ENCODE data around the gene THSD7B. TPM values are rescaled to one million over a fixed set of nuclear protein-coding genes. Genes with fewer than 3 reads are reported as not detected.
"Not testable (repeated sequence)": the region's sequence is repeated elsewhere in the genome, so short reads cannot be mapped to it uniquely, and the experiment has no call there.

Gene THSD7B
- total RNA-seq, 1 donor from 2014 or later = 0.81 TPM

- H3K4me3 ChIP-seq (ENCODE audit: low read depth, low read length) = no peak overlapping the region
- TF ChIP-seq CTCF (conservative IDR thresholded peaks at IDR 0.05; ENCODE audit: low read depth, low read length) = no peak
- no peak for DNase-seq (ENCODE audit: low read depth)
Observed at GRCh38 chr2:137566387-137566786, 801.0 kb downstream of the THSD7B start.

- no peak overlapping the region for H3K4me3 ChIP-seq (ENCODE audit: low read depth, low read length)
- TF ChIP-seq CTCF (conservative IDR thresholded peaks at IDR 0.05; ENCODE audit: low read depth, low read length) = no peak
- DNase-seq (ENCODE audit: low read depth) = no peak
Observed at GRCh38 chr2:137570484-137570883, 805.1 kb downstream of the THSD7B start.

- DNase-seq (ENCODE audit: low read depth); H3K4me3 ChIP-seq (ENCODE audit: low read depth, low read length): not testable (repeated sequence)
Observed at GRCh38 chr2:137587834-137588233, 822.5 kb downstream of the THSD7B start.

- H3K4me3 ChIP-seq (ENCODE audit: low read depth, low read length) = not testable (repeated sequence)
Observed at GRCh38 chr2:137588578-137588977, 823.2 kb downstream of the THSD7B start.

GRCh38 chr2:137590102-137590501 lies 824.8 kb downstream of the THSD7B start:
- no peak overlapping the region for H3K4me3 ChIP-seq (ENCODE audit: low read depth, low read length)
- TF ChIP-seq CTCF (conservative IDR thresholded peaks at IDR 0.05; ENCODE audit: low read depth, low read length) = no peak
- no peak for DNase-seq (ENCODE audit: low read depth)

More at GRCh38 chr2:137588578-137588977, 823.2 kb downstream of the THSD7B start:
- DNase-seq (ENCODE audit: low read depth) = not testable (repeated sequence)

GRCh38 chr2:137607722-137608318 lies 842.5 kb downstream of the THSD7B start:
- no peak for TF ChIP-seq CTCF (conservative IDR thresholded peaks at IDR 0.05; ENCODE audit: low read depth, low read length)
- no peak for DNase-seq (ENCODE audit: low read depth)
- H3K4me3 ChIP-seq (ENCODE audit: low read depth, low read length) = no peak overlapping the region

GRCh38 chr2:137638932-137639331 lies 873.6 kb downstream of the THSD7B start:
- no peak for TF ChIP-seq CTCF (conservative IDR thresholded peaks at IDR 0.05; ENCODE audit: low read depth, low read length)
- H3K4me3 ChIP-seq (ENCODE audit: low read depth, low read length) = no peak overlapping the region
- no peak for DNase-seq (ENCODE audit: low read depth)

GRCh38 chr2:137644731-137645130 lies 879.4 kb downstream of the THSD7B start:
- DNase-seq (ENCODE audit: low read depth) = no peak
- no peak for TF ChIP-seq CTCF (conservative IDR thresholded peaks at IDR 0.05; ENCODE audit: low read depth, low read length)
- H3K4me3 ChIP-seq (ENCODE audit: low read depth, low read length) = no peak overlapping the region
